Tibial nerve (tissue), 4 donors: ENCODE measurements around the gene USP30. TPM values are rescaled to one million over a fixed set of nuclear protein-coding genes. Genes with fewer than 3 reads are reported as not detected.
"Not testable (repeated sequence)": the region's sequence is repeated elsewhere in the genome, so short reads cannot be mapped to it uniquely, and the experiment has no call there.

Source experiments
- DNase-seq, 2 donors: peaks; one replicate each; pipeline ENCODE4 v3.0.0-alpha.2; 2019; ENCODE audit warnings: low spot score in 2 of 2
- H3K27ac ChIP-seq, 4 donors: fragments of 200-600 bp; sonication (generic) in 3 of 4; one replicate each; pipeline ENCODE4 v1.5.1; 2017 to 2019; ENCODE audit warnings: mild to moderate bottlenecking in 1 of 4
- H3K27me3 ChIP-seq, 2 donors: fragments of 200-600 bp; sonication (generic) in 1 of 2; one replicate each; pipeline versions ENCODE4 v1.5.1 to v1.6.0; 2017 to 2019
- H3K36me3 ChIP-seq, 3 donors: fragments of 200-600 bp; sonication (generic); one replicate each; pipeline ENCODE4 v1.5.1; 2018 to 2019
- H3K4me1 ChIP-seq, 4 donors: fragments of 200-600 bp; sonication (generic) in 3 of 4; one replicate each; pipeline ENCODE4 v1.5.1; 2017 to 2019
- H3K4me3 ChIP-seq, 4 donors: fragments of 200-600 bp; sonication (generic) in 3 of 4; one replicate each; pipeline ENCODE4 v1.5.1; 2017 to 2019; ENCODE audit warnings: mild to moderate bottlenecking in 1 of 4, moderate library complexity in 1 of 4
- H3K9me3 ChIP-seq, 4 donors: fragments of 200-600 bp; sonication (generic) in 3 of 4; one replicate each; pipeline ENCODE4 v1.5.1; 2017 to 2019
- EP300 ChIP-seq, 2 donors: sonication (generic); formaldehyde crosslinking; IDR thresholded peaks; one replicate each; pipeline ENCODE4 v1.6.1; 2017; ENCODE audit warnings: antibody characterized with exemption in 2 of 2, mild to moderate bottlenecking in 1 of 2
- POLR2A ChIP-seq, 2 donors: fragments of 450-650 bp; IDR thresholded peaks; one replicate each; pipeline ENCODE4 v1.6.1; 2017; ENCODE audit warnings: antibody characterized with exemption in 2 of 2, mild to moderate bottlenecking in 2 of 2, moderate library complexity in 2 of 2
- WGBS, 2 donors: methylation state at CpG; one replicate each; pipeline ENCODE4 v1.1.5; 2018; 5-methylcytosine and 5-hydroxymethylcytosine counted together
- total RNA-seq, 4 donors: library from RNA; depleted of rRNA; stranded (reverse); fragments of >200 nt; gene quantifications; one replicate each; pipeline ENCODE4 v1.1.0, GENCODE V29; 2016
- TF ChIP-seq, protein P1 (sequence below), 5 experiments: fragments of 200-600 bp in 3 of 5; fragments of 450-650 bp in 2 of 5; sonication (generic) in 3 of 5; IDR thresholded peaks; one replicate each; pipeline ENCODE4 v1.5.1; 2016 to 2019; ENCODE audit warnings: antibody characterized with exemption in 5 of 5, mild to moderate bottlenecking in 3 of 5, moderate library complexity in 2 of 5

Gene USP30
- total RNA-seq, 4 donors from 2014 or later: 12.0 to 38.8 (median 20.8) TPM

DNA sequence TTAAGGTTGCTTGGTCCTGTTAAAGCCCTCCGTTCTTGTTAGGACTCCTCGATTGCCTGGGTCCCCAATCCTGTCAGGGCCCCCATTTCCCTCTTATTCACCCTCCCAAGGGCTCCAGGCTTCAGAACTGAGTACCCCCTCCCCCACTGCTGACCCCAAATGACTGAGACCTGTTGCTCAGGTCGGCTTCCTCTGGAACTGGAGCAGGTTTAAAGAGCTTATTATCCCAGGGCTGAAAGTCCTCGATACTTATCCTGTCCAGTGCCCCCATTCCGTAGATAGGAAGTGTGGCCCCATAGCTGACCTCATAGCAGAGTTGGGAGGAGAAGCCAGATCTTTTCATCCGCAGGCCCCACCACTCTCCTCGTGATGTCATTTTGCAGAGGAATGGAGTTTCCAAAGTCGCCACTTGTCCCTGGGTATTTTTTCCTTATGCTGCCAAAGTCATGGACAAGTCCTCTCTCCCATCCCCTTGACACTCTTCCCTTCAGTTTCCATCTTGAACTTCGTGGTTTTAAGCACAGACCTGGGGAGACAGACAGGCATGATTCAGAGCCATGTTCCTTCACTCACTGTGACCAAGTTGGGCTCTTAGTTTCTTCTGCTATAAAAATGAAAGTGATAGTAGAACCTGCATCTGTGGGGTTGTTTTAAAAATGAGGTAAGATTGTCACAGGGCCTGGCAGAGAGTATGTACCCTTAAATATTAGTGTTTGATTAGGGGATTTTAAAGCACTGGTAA lies 1.2 kb downstream of the USP30 start:
- Histone ChIP-seq H3K36me3 (peaks cover 0 to 19% (median 0%) of the 10 kb centered on the region in 3 donors), H3K27ac (peak overlapping the region in 3 of 4 donors; percentile 84 to 86 (median 85)), H3K4me1 (peaks cover 0 to 34% (median 11%) of the 10 kb centered on the region in 4 donors), H3K9me3 (no peaks in the 10 kb centered on the region), H3K27me3 (no peaks in the 10 kb centered on the region), H3K4me3 (peak overlapping the region; percentile 73 to 84 (median 78))
- TF ChIP-seq, protein P1, sequence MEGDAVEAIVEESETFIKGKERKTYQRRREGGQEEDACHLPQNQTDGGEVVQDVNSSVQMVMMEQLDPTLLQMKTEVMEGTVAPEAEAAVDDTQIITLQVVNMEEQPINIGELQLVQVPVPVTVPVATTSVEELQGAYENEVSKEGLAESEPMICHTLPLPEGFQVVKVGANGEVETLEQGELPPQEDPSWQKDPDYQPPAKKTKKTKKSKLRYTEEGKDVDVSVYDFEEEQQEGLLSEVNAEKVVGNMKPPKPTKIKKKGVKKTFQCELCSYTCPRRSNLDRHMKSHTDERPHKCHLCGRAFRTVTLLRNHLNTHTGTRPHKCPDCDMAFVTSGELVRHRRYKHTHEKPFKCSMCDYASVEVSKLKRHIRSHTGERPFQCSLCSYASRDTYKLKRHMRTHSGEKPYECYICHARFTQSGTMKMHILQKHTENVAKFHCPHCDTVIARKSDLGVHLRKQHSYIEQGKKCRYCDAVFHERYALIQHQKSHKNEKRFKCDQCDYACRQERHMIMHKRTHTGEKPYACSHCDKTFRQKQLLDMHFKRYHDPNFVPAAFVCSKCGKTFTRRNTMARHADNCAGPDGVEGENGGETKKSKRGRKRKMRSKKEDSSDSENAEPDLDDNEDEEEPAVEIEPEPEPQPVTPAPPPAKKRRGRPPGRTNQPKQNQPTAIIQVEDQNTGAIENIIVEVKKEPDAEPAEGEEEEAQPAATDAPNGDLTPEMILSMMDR (IDR thresholded peaks at IDR 0.05): no peak
- TF ChIP-seq POLR2A (IDR thresholded peaks at IDR 0.05): no peak
- TF ChIP-seq EP300 (IDR thresholded peaks at IDR 0.05): no peak
- no peak for DNase-seq
- 15 to 18% methylated on average over 9 of the region's 9 CpGs for WGBS, 2 donors

DNA sequence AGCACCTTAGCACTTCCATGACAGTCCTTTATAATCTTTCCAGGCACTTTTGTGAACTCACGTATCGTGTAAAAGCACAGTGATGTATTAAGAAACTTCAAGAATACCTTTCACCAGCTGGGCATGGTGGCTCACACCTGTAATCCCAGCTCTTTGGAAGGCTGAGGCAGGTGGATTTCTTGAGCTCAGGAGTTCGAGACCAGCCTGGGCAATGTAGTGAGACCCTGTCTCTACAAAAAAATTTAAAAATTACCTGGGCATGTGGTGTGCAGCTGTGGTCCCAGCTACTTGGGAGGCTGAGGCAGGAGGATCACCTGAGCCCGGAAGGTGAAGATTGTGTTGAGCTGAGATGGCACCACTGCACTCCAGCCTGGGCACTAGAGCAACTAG lies 1.7 kb downstream of the USP30 start:
- Histone ChIP-seq H3K4me3 (peak overlapping the region in 2 of 4 donors; percentile 73 to 84), H3K27ac (peak overlapping the region in 3 of 4 donors; percentile 84 to 86 (median 85)), H3K4me1 (peaks cover 0 to 34% (median 11%) of the 10 kb centered on the region in 4 donors), H3K36me3 (peaks cover 0 to 24% (median 0%) of the 10 kb centered on the region in 3 donors)
- not testable (repeated sequence) for DNase-seq, H3K27me3 ChIP-seq, H3K9me3 ChIP-seq
- 91 to 98% methylated on average over 4 of the region's 4 CpGs for WGBS, 2 donors

DNA sequence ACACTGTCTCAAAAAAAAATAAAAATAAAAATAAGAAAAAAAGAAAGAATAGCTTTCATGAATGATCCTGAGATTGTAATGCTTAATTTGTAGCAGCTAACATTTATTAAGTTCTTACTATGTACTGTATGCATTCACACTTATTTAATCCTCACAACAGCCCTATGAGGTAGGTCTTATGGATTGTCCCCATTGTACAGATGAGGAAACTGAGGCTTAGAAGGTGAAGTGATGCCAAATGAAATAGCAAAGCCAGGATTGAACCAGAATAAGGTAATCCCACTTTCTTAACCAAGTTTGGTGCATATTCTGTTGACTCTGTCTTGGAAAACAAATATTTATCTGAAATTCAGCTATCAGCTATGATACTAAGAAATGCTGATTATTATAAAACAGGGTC lies 2.1 kb downstream of the USP30 start:
- Histone ChIP-seq H3K36me3 (peaks cover 0 to 28% (median 0%) of the 10 kb centered on the region in 3 donors), H3K4me3 (no peak overlapping the region), H3K27ac (peak overlapping the region in 1 of 4 donors; percentile 85), H3K9me3 (no peaks in the 10 kb centered on the region), H3K4me1 (peaks cover 0 to 34% (median 11%) of the 10 kb centered on the region in 4 donors), H3K27me3 (no peaks in the 10 kb centered on the region)
- no peak for DNase-seq
- TF ChIP-seq POLR2A (IDR thresholded peaks at IDR 0.05): no peak
- TF ChIP-seq, protein P1 (IDR thresholded peaks at IDR 0.05): no peak
- TF ChIP-seq EP300 (IDR thresholded peaks at IDR 0.05): no peak

DNA sequence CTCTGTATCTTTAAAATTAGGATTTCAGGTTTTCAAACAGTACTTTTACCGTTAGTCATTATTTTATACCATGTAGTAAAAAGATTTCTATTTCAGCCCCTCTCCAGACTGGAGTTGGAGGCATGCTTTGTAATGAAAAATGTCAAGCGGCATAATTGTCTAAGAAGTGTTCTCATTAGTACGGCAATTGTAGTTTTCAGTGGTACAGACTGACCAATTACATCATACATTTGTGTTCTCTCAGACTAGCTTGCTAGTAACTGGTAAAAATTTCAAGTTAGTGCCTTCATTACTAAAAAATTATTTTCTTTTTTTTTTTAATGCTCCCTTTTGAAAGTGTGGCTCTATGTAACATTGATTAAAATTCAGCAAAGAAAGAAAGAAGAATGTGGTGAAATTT lies 4.5 kb downstream of the USP30 start:
- no peaks in the 10 kb centered on the region for H3K27me3 ChIP-seq
- H3K36me3 ChIP-seq: peaks cover 0 to 51% (median 0%) of the 10 kb centered on the region in 3 donors
- WGBS, 2 donors: 62 to 64% methylated on average over 3 of the region's 3 CpGs
- H3K27ac ChIP-seq: no peak overlapping the region
- no peak for DNase-seq
- H3K4me3 ChIP-seq: no peak overlapping the region
- TF ChIP-seq POLR2A (IDR thresholded peaks at IDR 0.05): no peak
- TF ChIP-seq EP300 (IDR thresholded peaks at IDR 0.05): no peak
- TF ChIP-seq, protein P1 (IDR thresholded peaks at IDR 0.05): no peak
- H3K9me3 ChIP-seq: no peaks in the 10 kb centered on the region
- H3K4me1 ChIP-seq: peaks cover 0 to 31% (median 11%) of the 10 kb centered on the region in 4 donors

DNA sequence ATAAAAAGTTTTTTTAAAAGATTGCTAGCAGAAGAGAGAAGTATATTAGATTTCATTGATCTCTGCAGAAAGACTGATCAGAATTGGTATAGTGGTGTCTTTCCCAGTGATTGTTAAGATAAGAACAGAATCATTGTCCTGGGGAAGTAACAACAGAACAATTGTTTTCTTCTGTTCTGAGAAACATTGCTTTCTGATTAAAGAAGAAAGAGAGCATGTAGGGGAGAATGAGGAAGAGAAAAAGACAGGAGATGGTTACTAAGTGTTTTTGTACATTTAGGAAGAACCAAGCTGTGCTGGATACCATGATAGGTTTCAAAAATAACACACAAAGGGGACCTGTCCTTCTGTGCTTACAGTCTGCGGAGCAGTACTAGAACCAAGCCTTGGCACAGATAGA lies 5.0 kb downstream of the USP30 start:
- no peak overlapping the region for H3K4me3 ChIP-seq
- H3K27me3 ChIP-seq: no peaks in the 10 kb centered on the region
- peaks cover 0 to 55% (median 0%) of the 10 kb centered on the region in 3 donors for H3K36me3 ChIP-seq
- H3K9me3 ChIP-seq: no peaks in the 10 kb centered on the region
- WGBS, 2 donors: 76 to 77% methylated on average over 1 of the region's 1 CpG
- H3K27ac ChIP-seq: no peak overlapping the region
- H3K4me1 ChIP-seq: peaks cover 0 to 28% (median 11%) of the 10 kb centered on the region in 4 donors
- TF ChIP-seq POLR2A (IDR thresholded peaks at IDR 0.05) (no peak), EP300 (IDR thresholded peaks at IDR 0.05) (no peak)
- TF ChIP-seq, protein P1 (IDR thresholded peaks at IDR 0.05): no peak
- no peak for DNase-seq
